Neural cell (in vitro differentiated cells): ENCODE measurements around the gene LRSAM1.

ENCODE experiments used
- EZH2 ChIP-seq: fragments of 200-600, 300-800 bp; shearing (Covaris generic), sonication (generic); IDR thresholded peaks from 2 replicates; pipeline ENCODE4 v1.6.1; 2014; ENCODE audit warnings: antibody characterized with exemption, low read length, borderline replicate concordance, mild to moderate bottlenecking; ENCODE audit not compliant: insufficient read depth, poor library complexity, severe bottlenecking
- MXI1 ChIP-seq: fragments of 450-650 bp; conservative IDR thresholded peaks from 2 replicates; pipeline ENCODE4 v1.6.1; 2014; ENCODE audit warnings: antibody characterized with exemption, mild to moderate bottlenecking; ENCODE audit not compliant: poor library complexity, severe bottlenecking
- POLR2AphosphoS5 ChIP-seq: IDR thresholded peaks from 2 replicates; pipeline ENCODE4 v1.6.1; 2012
- RAD21 ChIP-seq: fragments of 450-650 bp; conservative IDR thresholded peaks from 2 replicates; pipeline ENCODE4 v1.6.1; 2014; ENCODE audit warnings: antibody characterized with exemption, mild to moderate bottlenecking, moderate library complexity
- SMC3 ChIP-seq: fragments of 450-650 bp; conservative IDR thresholded peaks from 2 replicates; pipeline ENCODE4 v1.6.1; 2014; ENCODE audit warnings: antibody characterized with exemption, mild to moderate bottlenecking, moderate library complexity; ENCODE audit not compliant: poor library complexity
- TF ChIP-seq, protein P1 (sequence below): fragments of 450-650 bp; IDR thresholded peaks from 2 replicates; pipeline ENCODE4 v1.5.1; 2014; ENCODE audit warnings: antibody characterized with exemption, mild to moderate bottlenecking, moderate library complexity; ENCODE audit not compliant: poor library complexity, severe bottlenecking
- TF ChIP-seq, protein P2 (sequence below): IDR thresholded peaks from 2 replicates; pipeline ENCODE4 v1.6.1; 2012; ENCODE audit warnings: borderline replicate concordance

DNA sequence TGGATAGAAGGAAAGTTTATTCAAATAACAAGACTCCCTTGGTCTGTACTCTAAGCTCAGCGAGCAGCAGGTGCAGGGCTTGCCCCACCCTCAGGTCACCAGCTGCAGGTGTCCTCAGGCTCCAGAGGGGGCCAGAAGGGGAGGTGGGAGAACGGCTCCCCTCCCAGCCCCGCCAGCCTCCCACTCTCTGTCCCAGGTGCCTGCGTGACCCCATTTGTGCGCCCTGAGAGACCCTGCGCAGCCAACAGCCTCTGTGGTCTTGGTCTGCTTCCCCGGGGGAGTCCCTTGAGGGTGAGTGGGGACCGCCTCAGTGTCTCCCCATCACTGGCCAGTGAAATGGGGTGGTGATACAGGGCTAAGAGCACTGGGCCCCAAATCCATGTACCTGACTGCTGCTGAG lies 98.4 kb downstream of the LRSAM1 start:
- no peak for TF ChIP-seq MXI1
- no peak for TF ChIP-seq EZH2
- TF ChIP-seq, protein P1, sequence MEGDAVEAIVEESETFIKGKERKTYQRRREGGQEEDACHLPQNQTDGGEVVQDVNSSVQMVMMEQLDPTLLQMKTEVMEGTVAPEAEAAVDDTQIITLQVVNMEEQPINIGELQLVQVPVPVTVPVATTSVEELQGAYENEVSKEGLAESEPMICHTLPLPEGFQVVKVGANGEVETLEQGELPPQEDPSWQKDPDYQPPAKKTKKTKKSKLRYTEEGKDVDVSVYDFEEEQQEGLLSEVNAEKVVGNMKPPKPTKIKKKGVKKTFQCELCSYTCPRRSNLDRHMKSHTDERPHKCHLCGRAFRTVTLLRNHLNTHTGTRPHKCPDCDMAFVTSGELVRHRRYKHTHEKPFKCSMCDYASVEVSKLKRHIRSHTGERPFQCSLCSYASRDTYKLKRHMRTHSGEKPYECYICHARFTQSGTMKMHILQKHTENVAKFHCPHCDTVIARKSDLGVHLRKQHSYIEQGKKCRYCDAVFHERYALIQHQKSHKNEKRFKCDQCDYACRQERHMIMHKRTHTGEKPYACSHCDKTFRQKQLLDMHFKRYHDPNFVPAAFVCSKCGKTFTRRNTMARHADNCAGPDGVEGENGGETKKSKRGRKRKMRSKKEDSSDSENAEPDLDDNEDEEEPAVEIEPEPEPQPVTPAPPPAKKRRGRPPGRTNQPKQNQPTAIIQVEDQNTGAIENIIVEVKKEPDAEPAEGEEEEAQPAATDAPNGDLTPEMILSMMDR = no peak
- no peak for TF ChIP-seq RAD21
- TF ChIP-seq, protein P2, sequence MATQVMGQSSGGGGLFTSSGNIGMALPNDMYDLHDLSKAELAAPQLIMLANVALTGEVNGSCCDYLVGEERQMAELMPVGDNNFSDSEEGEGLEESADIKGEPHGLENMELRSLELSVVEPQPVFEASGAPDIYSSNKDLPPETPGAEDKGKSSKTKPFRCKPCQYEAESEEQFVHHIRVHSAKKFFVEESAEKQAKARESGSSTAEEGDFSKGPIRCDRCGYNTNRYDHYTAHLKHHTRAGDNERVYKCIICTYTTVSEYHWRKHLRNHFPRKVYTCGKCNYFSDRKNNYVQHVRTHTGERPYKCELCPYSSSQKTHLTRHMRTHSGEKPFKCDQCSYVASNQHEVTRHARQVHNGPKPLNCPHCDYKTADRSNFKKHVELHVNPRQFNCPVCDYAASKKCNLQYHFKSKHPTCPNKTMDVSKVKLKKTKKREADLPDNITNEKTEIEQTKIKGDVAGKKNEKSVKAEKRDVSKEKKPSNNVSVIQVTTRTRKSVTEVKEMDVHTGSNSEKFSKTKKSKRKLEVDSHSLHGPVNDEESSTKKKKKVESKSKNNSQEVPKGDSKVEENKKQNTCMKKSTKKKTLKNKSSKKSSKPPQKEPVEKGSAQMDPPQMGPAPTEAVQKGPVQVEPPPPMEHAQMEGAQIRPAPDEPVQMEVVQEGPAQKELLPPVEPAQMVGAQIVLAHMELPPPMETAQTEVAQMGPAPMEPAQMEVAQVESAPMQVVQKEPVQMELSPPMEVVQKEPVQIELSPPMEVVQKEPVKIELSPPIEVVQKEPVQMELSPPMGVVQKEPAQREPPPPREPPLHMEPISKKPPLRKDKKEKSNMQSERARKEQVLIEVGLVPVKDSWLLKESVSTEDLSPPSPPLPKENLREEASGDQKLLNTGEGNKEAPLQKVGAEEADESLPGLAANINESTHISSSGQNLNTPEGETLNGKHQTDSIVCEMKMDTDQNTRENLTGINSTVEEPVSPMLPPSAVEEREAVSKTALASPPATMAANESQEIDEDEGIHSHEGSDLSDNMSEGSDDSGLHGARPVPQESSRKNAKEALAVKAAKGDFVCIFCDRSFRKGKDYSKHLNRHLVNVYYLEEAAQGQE = no peak
- TF ChIP-seq SMC3 = no peak
- no peak for TF ChIP-seq POLR2AphosphoS5
